Keratinocyte (primary cell): ENCODE data around the gene DMP1. TPM values are rescaled to one million over a fixed set of nuclear protein-coding genes. Genes with fewer than 3 reads are reported as not detected.

Experiments used
- DNase-seq: peaks from one replicate; pipeline ENCODE4 v3.0.0-alpha.2; 2011; ENCODE audit warnings: low read depth, missing footprints, low spot score
- FAIRE-seq: peaks from 2 replicates; lab custom pipeline; 2011; peaks lifted over from hg19 to GRCh38; lab: Jason Lieb, UNC
- H2AFZ ChIP-seq: 2 replicates; pipeline ENCODE4 v1.6.0; 2012; ENCODE audit warnings: low read length, control low read depth, inconsistent platforms; ENCODE audit not compliant: control insufficient read depth
- H3K27ac ChIP-seq: 2 replicates; pipeline ENCODE4 v1.5.1; 2011; ENCODE audit warnings: low read length; ENCODE audit not compliant: control insufficient read depth, insufficient read depth
- H3K27me3 ChIP-seq: 3 replicates; pipeline ENCODE4 v1.6.0; 2011; ENCODE audit warnings: low read length; ENCODE audit not compliant: control insufficient read depth, insufficient read depth; ENCODE audit errors: extremely low read depth
- H3K36me3 ChIP-seq, 2 experiments: 2 replicates in 1 of 2; 3 replicates in 1 of 2; pipeline ENCODE4 v1.5.1; 2011; ENCODE audit warnings: low read length in 2 of 2, mild to moderate bottlenecking in 1 of 2; ENCODE audit not compliant: control insufficient read depth in 2 of 2, insufficient read depth in 2 of 2; ENCODE audit errors: extremely low read depth in 1 of 2
- H3K4me1 ChIP-seq: 3 replicates; pipeline ENCODE4 v1.5.1; 2011; ENCODE audit warnings: low read length; ENCODE audit not compliant: control insufficient read depth, insufficient read depth; ENCODE audit errors: extremely low read depth
- H3K4me2 ChIP-seq: 3 replicates; pipeline ENCODE4 v1.6.0; 2011; ENCODE audit warnings: low read depth, low read length; ENCODE audit not compliant: control insufficient read depth, insufficient read depth; ENCODE audit errors: extremely low read depth
- H3K4me3 ChIP-seq, 3 experiments: fragments of 200-600 bp in 1 of 3; sonication (generic) in 1 of 3; 2 replicates in 2 of 3; 3 replicates in 1 of 3; pipeline ENCODE4 v1.5.1; 2011 to 2016; ENCODE audit warnings: low read length in 3 of 3, mild to moderate bottlenecking in 3 of 3, control low read depth in 2 of 3, inconsistent platforms in 1 of 3, low read depth in 1 of 3, mixed read lengths in 1 of 3, mixed run types in 1 of 3, moderate library complexity in 1 of 3; ENCODE audit not compliant: control insufficient read depth in 2 of 3, insufficient read depth in 2 of 3; ENCODE audit errors: extremely low read depth in 1 of 3
- H3K79me2 ChIP-seq: 2 replicates; pipeline ENCODE4 v1.6.0; 2012; ENCODE audit warnings: low read length; ENCODE audit not compliant: control insufficient read depth, insufficient read depth
- H3K9ac ChIP-seq: 3 replicates; pipeline ENCODE4 v1.6.0; 2011; ENCODE audit warnings: low read length; ENCODE audit not compliant: control insufficient read depth, insufficient read depth; ENCODE audit errors: extremely low read depth
- H3K9me1 ChIP-seq: 3 replicates; pipeline ENCODE4 v1.6.0; 2011; ENCODE audit warnings: low read length; ENCODE audit not compliant: control insufficient read depth, insufficient read depth; ENCODE audit errors: extremely low read depth
- H3K9me3 ChIP-seq: 2 replicates; pipeline ENCODE4 v1.5.1; 2012; ENCODE audit warnings: low read depth, low read length; ENCODE audit not compliant: control insufficient read depth
- H4K20me1 ChIP-seq: 3 replicates; pipeline ENCODE4 v1.6.0; 2011; ENCODE audit warnings: low read length; ENCODE audit not compliant: control insufficient read depth, insufficient read depth; ENCODE audit errors: extremely low read depth
- EZH2 ChIP-seq: IDR thresholded peaks from one replicate; pipeline ENCODE4 v1.6.1; 2012; ENCODE audit warnings: inconsistent platforms, mild to moderate bottlenecking, low read length, moderate library complexity
- dilution Hi-C: fragments of 300-500 bp; cut with MboI; formaldehyde crosslinking; loops from one replicate; pipeline ENCODE4 v1.7.0; 2020; ENCODE audit warnings: low sequenced_read_pairs; ENCODE audit not compliant: extremely low pct_ligation_motif_present
- polyA plus RNA-seq, 5 experiments: library from polyadenylated mRNA; depleted of rRNA in 3 of 5; stranded (reverse) in 3 of 5; stranded (forward) in 1 of 5; unstranded in 1 of 5; fragments of >200 nt; gene quantifications; 1 replicate in 1 of 5; 2 replicates in 3 of 5; 3 replicates in 1 of 5; pipeline versions ENCODE4 v1.2.1 to v1.2.3, GENCODE V29; 2011 to 2012; ENCODE audit warnings: missing spikeins in 2 of 5, low read depth in 1 of 5, low replicate concordance in 1 of 5
- TF ChIP-seq, protein P1 (sequence below), 3 experiments: IDR thresholded peaks in 1 of 3; conservative IDR thresholded peaks in 1 of 3; optimal IDR thresholded peaks in 1 of 3; 2 replicates in 2 of 3; 3 replicates in 1 of 3; pipeline versions ENCODE3 to v1.5.1; 2011; ENCODE audit warnings: low read length in 3 of 3, mild to moderate bottlenecking in 3 of 3, moderate library complexity in 2 of 3, control low read depth in 1 of 3, inconsistent platforms in 1 of 3; ENCODE audit not compliant: insufficient read depth in 2 of 3; ENCODE audit errors: extremely low read depth in 1 of 3

DMP1 gene
- polyA plus RNA-seq, 1 donor (not counting 4 experiments of a cell fraction or from before 2014, with no cell fraction given): not detected

DNA sequence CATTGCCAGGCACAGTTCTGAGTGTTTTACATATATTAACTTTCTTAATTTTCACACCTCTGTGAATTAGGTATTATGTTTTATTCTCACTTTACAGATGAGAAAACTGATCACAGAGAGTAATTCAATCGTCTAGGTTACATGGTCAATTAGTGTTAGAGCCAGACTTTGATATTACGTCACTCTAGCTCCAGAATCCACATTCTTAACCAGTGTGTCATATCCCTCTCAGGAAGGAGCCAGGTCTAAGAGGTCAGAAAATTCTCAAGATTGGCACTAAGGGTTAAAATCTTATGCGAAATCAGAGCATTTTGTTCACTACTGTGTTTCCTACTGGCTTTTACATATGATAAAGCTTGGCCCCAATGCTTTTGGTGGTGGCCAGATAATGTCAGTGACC, 7.4 kb downstream of the DMP1 start:
- Histone ChIP-seq H3K9me3 (no peaks in the 10 kb centered on the region), H3K27ac (no peak overlapping the region), H3K9me1 (no peaks in the 10 kb centered on the region), H3K4me2 (peak overlapping the region; percentile 31), H3K9ac (no peak overlapping the region), H3K36me3 (no peaks in the 10 kb centered on the region), H3K27me3 (no peaks in the 10 kb centered on the region), H3K4me3 (no peak overlapping the region), H2AFZ (no peak overlapping the region), H3K79me2 (no peaks in the 10 kb centered on the region), H3K4me1 (peaks cover 26% of the 10 kb centered on the region), H4K20me1 (no peaks in the 10 kb centered on the region)
- TF ChIP-seq, protein P1, sequence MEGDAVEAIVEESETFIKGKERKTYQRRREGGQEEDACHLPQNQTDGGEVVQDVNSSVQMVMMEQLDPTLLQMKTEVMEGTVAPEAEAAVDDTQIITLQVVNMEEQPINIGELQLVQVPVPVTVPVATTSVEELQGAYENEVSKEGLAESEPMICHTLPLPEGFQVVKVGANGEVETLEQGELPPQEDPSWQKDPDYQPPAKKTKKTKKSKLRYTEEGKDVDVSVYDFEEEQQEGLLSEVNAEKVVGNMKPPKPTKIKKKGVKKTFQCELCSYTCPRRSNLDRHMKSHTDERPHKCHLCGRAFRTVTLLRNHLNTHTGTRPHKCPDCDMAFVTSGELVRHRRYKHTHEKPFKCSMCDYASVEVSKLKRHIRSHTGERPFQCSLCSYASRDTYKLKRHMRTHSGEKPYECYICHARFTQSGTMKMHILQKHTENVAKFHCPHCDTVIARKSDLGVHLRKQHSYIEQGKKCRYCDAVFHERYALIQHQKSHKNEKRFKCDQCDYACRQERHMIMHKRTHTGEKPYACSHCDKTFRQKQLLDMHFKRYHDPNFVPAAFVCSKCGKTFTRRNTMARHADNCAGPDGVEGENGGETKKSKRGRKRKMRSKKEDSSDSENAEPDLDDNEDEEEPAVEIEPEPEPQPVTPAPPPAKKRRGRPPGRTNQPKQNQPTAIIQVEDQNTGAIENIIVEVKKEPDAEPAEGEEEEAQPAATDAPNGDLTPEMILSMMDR (optimal IDR thresholded peaks at IDR 0.05 in 1 of 3, IDR thresholded peaks at IDR 0.05 in 1 of 3, conservative IDR thresholded peaks at IDR 0.05 in 1 of 3; ENCODE audit: extremely low read depth in 1 of 3, insufficient read depth in 2 of 3, low read length in 3 of 3): no peak
- no peak for TF ChIP-seq EZH2
- peak; percentile 75 for FAIRE-seq
- peak; percentile 15 for DNase-seq
- dilution Hi-C loops: no loop called here

DNA sequence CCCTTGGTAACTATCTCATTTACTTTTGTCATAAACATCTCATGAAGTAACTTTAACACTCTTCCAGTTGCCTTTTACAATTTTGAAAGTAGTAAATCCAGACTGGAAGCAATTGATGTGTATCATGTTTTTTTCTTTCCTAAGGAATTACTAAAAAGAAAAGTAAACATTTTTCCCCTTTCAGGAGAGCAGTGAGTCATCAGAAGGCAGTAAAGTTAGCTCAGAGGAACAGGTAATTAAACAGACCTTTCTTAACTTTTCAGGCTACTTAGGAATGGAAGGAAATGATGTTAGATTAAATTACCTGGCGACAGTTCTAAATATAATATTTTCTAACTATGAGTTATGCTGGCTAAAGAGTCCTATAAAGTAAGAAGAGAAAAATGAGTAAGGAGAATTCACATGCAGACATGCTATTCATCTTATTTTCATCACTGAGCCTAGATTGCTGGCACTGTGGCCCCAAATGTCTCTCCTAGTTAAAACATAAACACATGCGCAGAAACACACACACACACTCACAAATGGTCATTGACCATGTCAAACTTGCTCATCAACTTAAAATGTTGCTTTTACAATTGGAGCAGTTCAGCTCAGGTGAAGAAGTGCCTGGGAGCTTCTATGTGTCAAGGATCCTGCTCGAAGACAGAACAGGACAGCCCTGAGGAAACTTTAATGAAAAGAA, 9.3 kb downstream of the DMP1 start:
- Histone ChIP-seq H3K9me1 (no peaks in the 10 kb centered on the region), H3K4me1 (peaks cover 26% of the 10 kb centered on the region), H3K27me3 (no peaks in the 10 kb centered on the region), H3K36me3 (no peaks in the 10 kb centered on the region), H2AFZ (no peak overlapping the region), H3K4me3 (no peak overlapping the region), H4K20me1 (no peaks in the 10 kb centered on the region), H3K79me2 (no peaks in the 10 kb centered on the region), H3K9me3 (no peaks in the 10 kb centered on the region), H3K27ac (peak overlapping the region; percentile 53), H3K4me2 (peak overlapping the region; percentile 46), H3K9ac (peak overlapping the region; percentile 37)
- DNase-seq (no peak), FAIRE-seq (peak; percentile 74)
- TF ChIP-seq, protein P1 (optimal IDR thresholded peaks at IDR 0.05 in 1 of 3, IDR thresholded peaks at IDR 0.05 in 1 of 3, conservative IDR thresholded peaks at IDR 0.05 in 1 of 3; ENCODE audit: extremely low read depth in 1 of 3, insufficient read depth in 2 of 3, low read length in 3 of 3): no peak
- TF ChIP-seq EZH2: no peak
- dilution Hi-C loops: no loop called here
